Smooth muscle cell (in vitro differentiated cells): Measurements from ENCODE around the gene STS. TPM values are rescaled to one million over a fixed set of nuclear protein-coding genes. Genes with fewer than 3 reads are reported as not detected.

Experiments used
- DNase-seq: peaks from one replicate; lab custom pipeline; 2025; ENCODE audit not compliant: unreplicated experiment; lab: John Stamatoyannopoulos, UW
- H2AFZ ChIP-seq: fragments of 200-600 bp; sonication (generic); 2 replicates; pipeline ENCODE4 v1.6.0; 2016; ENCODE audit warnings: antibody characterized with exemption, low read depth, mild to moderate bottlenecking
- H3F3A ChIP-seq: fragments of 200-600 bp; sonication (generic); 2 replicates; pipeline ENCODE4 v1.6.0; 2017; ENCODE audit warnings: antibody characterized with exemption, low read depth
- H3K27ac ChIP-seq: fragments of 200-600 bp; sonication (generic); 2 replicates; pipeline ENCODE4 v1.5.1; 2016; ENCODE audit warnings: low read depth, mild to moderate bottlenecking
- H3K27me3 ChIP-seq: fragments of 200-600 bp; sonication (generic); 2 replicates; pipeline ENCODE4 v1.6.1; 2016; ENCODE audit warnings: low read depth, mild to moderate bottlenecking
- H3K36me3 ChIP-seq: fragments of 200-600 bp; sonication (generic); 2 replicates; pipeline ENCODE4 v1.5.1; 2016; ENCODE audit warnings: low read depth
- H3K4me1 ChIP-seq: fragments of 200-600 bp; sonication (generic); 2 replicates; pipeline ENCODE4 v1.5.1; 2016; ENCODE audit warnings: low read depth
- H3K4me2 ChIP-seq: fragments of 200-600 bp; sonication (generic); 2 replicates; pipeline ENCODE4 v1.6.0; 2016; ENCODE audit warnings: mild to moderate bottlenecking
- H3K4me3 ChIP-seq: fragments of 200-600 bp; sonication (generic); 2 replicates; pipeline ENCODE4 v1.5.1; 2016; ENCODE audit warnings: mild to moderate bottlenecking
- H3K79me2 ChIP-seq: fragments of 200-600 bp; sonication (generic); 2 replicates; pipeline ENCODE4 v1.6.0; 2016; ENCODE audit warnings: low read depth, mild to moderate bottlenecking
- H3K9ac ChIP-seq: fragments of 200-600 bp; sonication (generic); 2 replicates; pipeline ENCODE4 v1.6.0; 2016; ENCODE audit warnings: low read depth
- H3K9me3 ChIP-seq: fragments of 200-600 bp; sonication (generic); replicated peaks from 2 replicates; pipeline ENCODE4 v1.5.1; 2016; ENCODE audit warnings: low read depth
- H4K20me1 ChIP-seq: fragments of 200-600 bp; sonication (generic); 2 replicates; pipeline ENCODE4 v1.6.0; 2016; ENCODE audit warnings: low read depth
- CTCF ChIP-seq: fragments of 200-600 bp; sonication (generic); IDR thresholded peaks from 2 replicates; pipeline ENCODE4 v1.5.1; 2017; ENCODE audit warnings: borderline replicate concordance, mild to moderate bottlenecking, antibody characterized with exemption; ENCODE audit not compliant: insufficient read depth, poor library complexity, severe bottlenecking
- WGBS: methylation state at CpG from one replicate; pipeline ENCODE4 v1.1.7; 2016; ENCODE audit warnings: low lambda C conversion rate; 5-methylcytosine and 5-hydroxymethylcytosine counted together
- polyA plus RNA-seq: library from polyadenylated mRNA; unstranded; fragments of >200 nt; fragmentation: Nextera tagmentation; extraction: Ambion mirVana; gene quantifications from 2 replicates; pipeline ENCODE4 v1.2.1, GENCODE V29; 2016
- total RNA-seq: library from RNA; depleted of rRNA; stranded (reverse); fragments of >200 nt; gene quantifications from 2 replicates; pipeline ENCODE4 v1.2.3, GENCODE V29; 2014

Gene STS
- total and polyA plus RNA-seq, 2 experiments from 2014 or later: 2.2 to 3.8 TPM

- H3K9me3 ChIP-seq: peaks cover 3% of the 10 kb centered on the region
- H3F3A ChIP-seq: no peaks in the 10 kb centered on the region
- no peaks in the 10 kb centered on the region for H3K4me1 ChIP-seq
- no peak for DNase-seq
- no peaks in the 10 kb centered on the region for H3K27me3 ChIP-seq
- H3K4me2 ChIP-seq: no peak overlapping the region
- H3K79me2 ChIP-seq: no peaks in the 10 kb centered on the region
- H3K27ac ChIP-seq: no peak overlapping the region
- no peak overlapping the region for H2AFZ ChIP-seq
- TF ChIP-seq CTCF: no peak
- no peak overlapping the region for H3K9ac ChIP-seq
- H3K4me3 ChIP-seq: no peak overlapping the region
- H4K20me1 ChIP-seq: peaks cover 5% of the 10 kb centered on the region
- H3K36me3 ChIP-seq: no peaks in the 10 kb centered on the region
- WGBS: 83% methylated on average over 2 of the region's 2 CpGs
Observed at GRCh38 chrX:7106649-7107048, 40.9 kb upstream of the STS start.

DNA sequence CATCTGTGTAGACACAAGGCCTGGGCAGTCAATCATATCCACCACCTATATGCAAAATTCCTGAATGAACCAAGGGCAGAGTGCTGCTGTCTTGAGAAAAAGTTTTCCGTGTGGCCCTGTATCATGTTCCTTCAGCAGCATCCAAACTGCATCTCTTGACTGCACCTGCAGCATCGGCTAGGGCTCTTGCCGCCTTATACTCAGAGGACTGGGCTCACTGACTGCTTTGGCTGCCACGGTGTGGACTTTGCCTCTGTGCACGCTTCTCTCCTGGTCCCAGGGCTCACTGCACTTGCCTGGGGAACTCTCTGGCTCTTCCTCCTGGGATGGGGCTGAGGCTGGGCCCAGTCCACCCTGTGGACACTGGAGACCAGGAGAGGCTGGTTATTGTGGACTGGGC lies 39.5 kb upstream of the STS start:
- Histone ChIP-seq H3K4me3 (no peak overlapping the region), H4K20me1 (peaks cover 5% of the 10 kb centered on the region), H3K4me1 (no peaks in the 10 kb centered on the region), H3F3A (no peaks in the 10 kb centered on the region), H2AFZ (no peak overlapping the region), H3K27ac (no peak overlapping the region), H3K79me2 (no peaks in the 10 kb centered on the region), H3K4me2 (no peak overlapping the region), H3K9me3 (peaks cover 3% of the 10 kb centered on the region), H3K36me3 (no peaks in the 10 kb centered on the region), H3K9ac (no peak overlapping the region), H3K27me3 (no peaks in the 10 kb centered on the region)
- no peak for DNase-seq
- no peak for TF ChIP-seq CTCF
- 83% methylated on average over 5 of the region's 5 CpGs for WGBS

DNA sequence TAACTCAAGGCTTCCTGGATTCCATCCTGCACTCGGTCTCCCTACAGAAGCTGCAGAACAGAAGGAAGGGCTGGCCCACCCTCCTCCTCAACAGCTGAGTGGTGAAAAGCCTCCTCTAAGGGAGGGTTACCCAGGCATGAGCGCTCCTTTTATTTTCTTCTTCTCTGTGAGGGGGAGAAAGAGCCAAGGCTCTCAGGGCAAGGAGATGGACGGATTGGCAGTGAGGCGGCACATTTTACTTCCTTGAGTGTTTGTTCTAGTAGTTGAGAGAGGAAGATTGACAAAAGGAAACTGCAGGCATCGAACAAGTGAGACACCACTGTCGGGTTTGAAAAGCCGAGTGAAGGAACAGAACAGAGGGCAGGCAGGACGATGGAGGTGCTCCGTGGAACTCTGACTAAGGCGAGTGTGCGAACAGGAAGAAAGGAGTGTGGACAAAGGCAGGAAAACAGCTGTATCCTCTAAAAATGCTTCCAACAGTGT lies 38.4 kb upstream of the STS start:
- no peak overlapping the region for H3K4me3 ChIP-seq
- no peaks in the 10 kb centered on the region for H3F3A ChIP-seq
- H3K9ac ChIP-seq: no peak overlapping the region
- no peak for DNase-seq
- peaks cover 5% of the 10 kb centered on the region for H4K20me1 ChIP-seq
- no peaks in the 10 kb centered on the region for H3K4me1 ChIP-seq
- no peaks in the 10 kb centered on the region for H3K79me2 ChIP-seq
- no peaks in the 10 kb centered on the region for H3K36me3 ChIP-seq
- no peaks in the 10 kb centered on the region for H3K27me3 ChIP-seq
- no peak overlapping the region for H3K27ac ChIP-seq
- no peak overlapping the region for H3K4me2 ChIP-seq
- H3K9me3 ChIP-seq: no peaks in the 10 kb centered on the region
- no peak for TF ChIP-seq CTCF
- 70% methylated on average over 11 of the region's 11 CpGs for whole genome bisulfite sequencing
- H2AFZ ChIP-seq: no peak overlapping the region
